ENCODE data around the gene VSTM2L.

DNA sequence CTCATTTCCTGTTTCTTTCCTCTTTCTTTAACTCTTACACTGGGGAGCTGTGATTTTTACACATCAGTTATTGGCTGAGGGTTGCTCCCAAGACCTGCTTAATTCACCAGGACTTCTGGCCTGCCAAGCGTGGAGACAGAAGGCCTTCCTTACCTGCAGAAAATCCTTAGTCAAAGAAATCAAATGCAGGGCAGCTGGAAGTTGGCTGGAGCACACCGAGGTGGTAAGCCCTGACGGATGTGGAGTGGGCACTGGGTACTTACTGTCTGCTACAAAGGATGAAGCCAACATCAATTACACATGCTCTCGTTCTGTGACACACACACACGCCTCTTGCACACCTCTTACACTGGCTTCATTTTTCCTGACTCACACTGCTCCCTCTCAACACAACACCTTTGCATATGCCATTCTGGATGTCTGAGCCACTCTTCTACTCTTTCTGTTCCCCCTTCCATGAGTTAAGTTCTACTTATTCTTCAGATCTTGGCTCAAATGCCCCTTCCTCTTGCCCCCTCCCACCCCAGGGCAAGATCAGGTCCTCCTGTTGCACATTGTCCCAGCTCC is 68.7 kb downstream of the VSTM2L start:
- TF ChIP-seq CTCF (IDR thresholded peaks at IDR 0.05; ENCODE audit: low read depth, low read length) (no peak), MAX (IDR thresholded peaks at IDR 0.05; ENCODE audit: low read depth, low read length) (no peak), POLR2A (IDR thresholded peaks at IDR 0.05; ENCODE audit: extremely low read depth, insufficient read length) (no peak), MYC (IDR thresholded peaks at IDR 0.05; ENCODE audit: low read depth, low read length) (no peak)
